DND-41 (cell line): Measurements from ENCODE around the gene SLC8A2.

Source experiments
- ATAC-seq: fragments of 200-7000 bp; cut with Tn5 transposase; 3 replicates; pipeline ENCODE4 v1.9.1; 2021; ENCODE audit warnings: low read depth; ENCODE audit not compliant: insufficient read depth
- DNase-seq: peaks from one replicate; pipeline ENCODE4 v3.0.0-alpha.2; 2020
- H2AFZ ChIP-seq: 2 replicates; pipeline ENCODE4 v1.6.0; 2012; ENCODE audit warnings: low read depth, low read length
- H3K27ac ChIP-seq: 2 replicates; pipeline ENCODE4 v1.5.1; 2012; ENCODE audit warnings: low read length, inconsistent platforms
- H3K27me3 ChIP-seq: fragments of 200-600 bp; sonication (generic); 2 replicates; pipeline ENCODE4 v1.6.0; 2012; ENCODE audit warnings: low read length, mild to moderate bottlenecking, inconsistent platforms; ENCODE audit not compliant: insufficient read depth, poor library complexity
- H3K36me3 ChIP-seq: 2 replicates; pipeline ENCODE4 v1.5.1; 2012; ENCODE audit warnings: low read length, inconsistent platforms; ENCODE audit not compliant: insufficient read depth
- H3K4me1 ChIP-seq: 2 replicates; pipeline ENCODE4 v1.5.1; 2012; ENCODE audit warnings: mild to moderate bottlenecking, low read length; ENCODE audit not compliant: insufficient read depth
- H3K4me2 ChIP-seq: 2 replicates; pipeline ENCODE4 v1.6.0; 2012; ENCODE audit warnings: mild to moderate bottlenecking, moderate library complexity, low read length, inconsistent platforms; ENCODE audit not compliant: insufficient read depth
- H3K4me3 ChIP-seq, 2 experiments: fragments of 200-600 bp in 1 of 2; shearing (Covaris generic) in 1 of 2; 2 replicates each; pipeline ENCODE4 v1.5.1; 2012 to 2016; ENCODE audit warnings: inconsistent platforms in 2 of 2, low read length in 2 of 2, mild to moderate bottlenecking in 2 of 2, low read depth in 1 of 2, moderate library complexity in 1 of 2
- H3K79me2 ChIP-seq: 2 replicates; pipeline ENCODE4 v1.6.0; 2012; ENCODE audit warnings: low read length, inconsistent platforms; ENCODE audit not compliant: insufficient read depth
- H3K9ac ChIP-seq: 2 replicates; pipeline ENCODE4 v1.6.0; 2012; ENCODE audit warnings: low read depth, mild to moderate bottlenecking, inconsistent platforms, low read length, moderate library complexity
- H3K9me3 ChIP-seq: 2 replicates; pipeline ENCODE4 v1.5.1; 2012; ENCODE audit warnings: low read length, moderate library complexity, mild to moderate bottlenecking, inconsistent platforms; ENCODE audit not compliant: insufficient read depth, severe bottlenecking
- H4K20me1 ChIP-seq: 2 replicates; pipeline ENCODE4 v1.6.0; 2012; ENCODE audit warnings: low read length; ENCODE audit not compliant: insufficient read depth
- EZH2 ChIP-seq: IDR thresholded peaks from 3 replicates; pipeline ENCODE4 v1.6.1; 2012; ENCODE audit warnings: borderline replicate concordance, low read depth, mild to moderate bottlenecking, moderate library complexity, low read length, inconsistent platforms; ENCODE audit not compliant: severe bottlenecking
- TF ChIP-seq, protein P1 (sequence below): IDR thresholded peaks from 2 replicates; pipeline ENCODE4 v1.5.1; 2012; ENCODE audit warnings: borderline replicate concordance, low read length, moderate library complexity, mild to moderate bottlenecking; ENCODE audit not compliant: poor library complexity, severe bottlenecking; ENCODE audit errors: extremely low read depth

The SLC8A2 gene

DNA sequence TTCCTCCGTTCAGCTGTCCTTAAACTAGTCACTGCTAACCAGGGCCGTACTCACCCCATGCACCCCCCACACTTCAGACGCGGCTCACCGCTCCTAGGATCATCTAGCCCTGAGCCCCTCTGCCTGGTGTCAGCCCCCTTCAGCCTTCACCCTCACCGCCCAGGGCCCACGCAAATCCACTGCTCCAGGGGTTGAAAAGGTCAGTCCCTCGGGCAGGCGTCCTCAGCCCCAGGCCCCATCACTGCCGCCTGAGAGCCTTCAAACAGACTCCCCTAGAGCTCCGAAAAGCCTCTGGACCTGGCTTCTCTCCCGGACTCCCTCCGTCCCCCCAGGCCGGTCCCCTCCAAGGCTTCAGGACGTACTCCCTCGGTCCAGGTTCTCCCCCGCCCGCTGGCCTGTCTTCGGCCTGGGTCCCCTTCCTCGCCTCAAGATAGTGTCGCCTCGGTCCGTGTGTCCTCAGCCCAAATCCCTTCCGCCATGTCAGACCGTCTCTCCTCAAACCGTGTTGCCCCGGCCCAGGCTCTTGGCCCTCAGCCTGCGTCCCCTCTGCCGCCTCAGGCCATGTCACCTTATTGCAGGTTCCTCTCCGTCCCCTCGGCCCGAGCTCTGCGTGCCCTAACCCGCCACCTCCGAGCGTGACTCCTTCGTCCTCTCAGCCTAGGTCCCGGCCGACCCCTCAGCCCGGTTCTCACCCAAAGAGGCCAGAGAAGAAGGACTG lies 42.6 kb upstream of the SLC8A2 start:
- ATAC-seq (no peak), DNase-seq (no peak)
- Histone ChIP-seq H4K20me1 (peaks cover 55% of the 10 kb centered on the region), H3K9me3 (no peaks in the 10 kb centered on the region), H3K79me2 (peaks cover 55% of the 10 kb centered on the region), H3K27me3 (no peaks in the 10 kb centered on the region), H3K4me1 (peaks cover 62% of the 10 kb centered on the region), H3K4me3 (peak overlapping the region; percentile 56 to 90), H2AFZ (peak overlapping the region; percentile 82), H3K27ac (peak overlapping the region; percentile 82), H3K9ac (peak overlapping the region; percentile 71), H3K4me2 (peak overlapping the region; percentile 85), H3K36me3 (no peaks in the 10 kb centered on the region; the same call in 1 of the 2 replicates)
- TF ChIP-seq EZH2: no peak
- TF ChIP-seq, protein P1, sequence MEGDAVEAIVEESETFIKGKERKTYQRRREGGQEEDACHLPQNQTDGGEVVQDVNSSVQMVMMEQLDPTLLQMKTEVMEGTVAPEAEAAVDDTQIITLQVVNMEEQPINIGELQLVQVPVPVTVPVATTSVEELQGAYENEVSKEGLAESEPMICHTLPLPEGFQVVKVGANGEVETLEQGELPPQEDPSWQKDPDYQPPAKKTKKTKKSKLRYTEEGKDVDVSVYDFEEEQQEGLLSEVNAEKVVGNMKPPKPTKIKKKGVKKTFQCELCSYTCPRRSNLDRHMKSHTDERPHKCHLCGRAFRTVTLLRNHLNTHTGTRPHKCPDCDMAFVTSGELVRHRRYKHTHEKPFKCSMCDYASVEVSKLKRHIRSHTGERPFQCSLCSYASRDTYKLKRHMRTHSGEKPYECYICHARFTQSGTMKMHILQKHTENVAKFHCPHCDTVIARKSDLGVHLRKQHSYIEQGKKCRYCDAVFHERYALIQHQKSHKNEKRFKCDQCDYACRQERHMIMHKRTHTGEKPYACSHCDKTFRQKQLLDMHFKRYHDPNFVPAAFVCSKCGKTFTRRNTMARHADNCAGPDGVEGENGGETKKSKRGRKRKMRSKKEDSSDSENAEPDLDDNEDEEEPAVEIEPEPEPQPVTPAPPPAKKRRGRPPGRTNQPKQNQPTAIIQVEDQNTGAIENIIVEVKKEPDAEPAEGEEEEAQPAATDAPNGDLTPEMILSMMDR: no peak

DNA sequence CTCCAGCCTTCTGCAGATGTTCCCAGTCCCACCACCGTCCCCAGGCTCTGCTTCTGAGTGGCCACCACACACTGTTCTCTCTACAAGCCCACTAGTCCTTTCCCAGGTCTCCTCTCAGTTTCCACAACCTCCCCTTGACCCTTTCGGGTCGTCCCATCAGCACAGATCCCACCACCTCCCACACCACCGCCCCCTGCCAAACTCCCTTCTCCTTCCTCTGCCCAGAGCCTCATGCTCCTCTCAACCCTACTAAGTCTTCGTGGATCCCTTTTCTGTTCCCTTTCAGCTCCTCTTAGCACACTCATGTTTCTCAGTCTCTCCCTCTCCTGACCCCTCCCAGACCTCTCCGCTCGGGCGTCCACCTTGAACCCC lies 41.2 kb upstream of the SLC8A2 start:
- Histone ChIP-seq H3K4me2 (peak overlapping the region; percentile 85), H3K27ac (no peak overlapping the region), H3K4me1 (peaks cover 48% of the 10 kb centered on the region)

DNA sequence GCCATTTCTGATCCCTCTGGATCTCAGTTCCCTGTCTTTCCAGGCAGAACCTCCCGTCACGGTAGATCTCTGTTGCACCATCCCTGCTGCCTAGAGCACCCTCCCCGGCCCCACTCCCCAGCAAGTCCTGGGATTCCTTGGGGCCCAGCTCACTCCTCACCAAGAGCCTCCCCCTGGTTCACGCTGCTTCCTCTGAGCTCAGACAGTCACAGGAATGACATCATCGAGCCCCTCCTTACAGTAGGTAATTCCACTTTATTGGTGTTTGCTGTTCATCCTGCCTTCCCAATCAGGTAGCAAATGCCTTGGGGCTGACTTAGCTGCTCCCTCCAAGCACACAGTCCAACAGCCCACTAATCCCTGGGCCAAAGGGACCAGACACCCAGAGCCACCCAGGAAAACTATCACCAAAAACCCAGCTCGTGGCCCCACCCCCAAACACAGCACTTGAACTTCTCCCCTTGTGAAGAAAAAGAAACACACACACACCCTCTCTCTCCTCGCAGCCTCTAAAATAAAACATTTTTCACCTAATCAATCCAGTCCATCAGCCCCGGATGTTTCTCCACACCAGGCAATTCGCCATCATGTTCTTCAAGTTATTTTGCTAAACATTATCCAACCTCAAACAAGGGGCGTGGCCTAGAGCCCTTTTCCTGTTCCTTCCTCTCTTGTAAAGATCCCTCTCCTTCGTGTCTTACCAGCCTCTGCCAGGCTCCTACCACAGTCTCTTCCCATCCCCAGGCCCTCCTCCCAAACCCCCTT lies 40.7 kb upstream of the SLC8A2 start:
- DNase-seq (no peak), ATAC-seq (no peak)
- Histone ChIP-seq H3K79me2 (peaks cover 74% of the 10 kb centered on the region), H3K27me3 (no peaks in the 10 kb centered on the region), H3K4me1 (peaks cover 43% of the 10 kb centered on the region), H2AFZ (no peak overlapping the region), H3K36me3 (no peaks in the 10 kb centered on the region; the same call in 1 of the 2 replicates), H3K4me2 (peak overlapping the region; percentile 85), H3K9me3 (no peaks in the 10 kb centered on the region), H3K4me3 (peak overlapping the region in 1 of 2 experiments; percentile 90; a peak in 1 of 4 replicates), H4K20me1 (peaks cover 69% of the 10 kb centered on the region), H3K9ac (peak overlapping the region; percentile 71; the same call in 1 of the 2 replicates), H3K27ac (no peak overlapping the region)
- no peak for TF ChIP-seq EZH2
- TF ChIP-seq, protein P1: no peak

More for the DNA sequence above, 41.2 kb upstream of the SLC8A2 start:
- ATAC-seq: no peak
- Histone ChIP-seq H3K36me3 (no peaks in the 10 kb centered on the region; the same call in 1 of the 2 replicates), H3K9ac (peak overlapping the region; percentile 71), H3K79me2 (peaks cover 68% of the 10 kb centered on the region), H3K27me3 (no peaks in the 10 kb centered on the region), H2AFZ (no peak overlapping the region), H3K9me3 (no peaks in the 10 kb centered on the region), H3K4me3 (peak overlapping the region in 1 of 2 experiments; percentile 90; a peak in 2 of 4 replicates), H4K20me1 (peaks cover 63% of the 10 kb centered on the region)
- TF ChIP-seq, protein P1: no peak
- no peak for TF ChIP-seq EZH2
- no peak for DNase-seq
